ENCODE data around the gene ATP6V0D1. TPM values are rescaled to one million over a fixed set of nuclear protein-coding genes. Genes with fewer than 3 reads are reported as not detected.

The ATP6V0D1 gene
- total RNA-seq (10 to 100 TPM; 22.8 to 47.7 (median 32.3) TPM), polyA plus RNA-seq (10 to 100 TPM; 17.4 to 54.0 TPM)

- peak within 1 kb of the TSS; percentile 78 to 97 (median 88) for H3K4me3 ChIP-seq
- DNase-seq (peak; percentile 98 to 100 (median 100)), FAIRE-seq (no peak), ATAC-seq (peak; percentile 87 to 95 (median 92))
- TF ChIP-seq CTCF (IDR thresholded peaks at IDR 0.05) = peak; percentile 64 to 86 (median 84)
- peaks cover 0 to 8% (median 0%) of the 10 kb centered on the region in 3 donors for H3K36me3 ChIP-seq
- 0 to 1% methylated on average over 48 to 57 of the region's 57 CpGs for WGBS, 2 donors
- intact Hi-C loops (cut with DNase I) = no loop called here
- H3K27ac ChIP-seq = peak within 1 kb of the TSS; percentile 77 to 95 (median 91)
- no peaks in the 10 kb centered on the region for H3K9me3 ChIP-seq
- peaks cover 10 to 45% (median 17%) of the 10 kb centered on the region in 3 donors for H3K4me1 ChIP-seq
- no peaks in the 10 kb centered on the region for H3K27me3 ChIP-seq
Observed at GRCh38 chr16:67480833-67481560, at the start of gene ATP6V0D1. ATP6V0D1 (minus strand) TSS chr16:67481157; CDS start chr16:67481086, 71 bp downstream.

- Histone ChIP-seq H3K27ac (peak overlapping the region; percentile 70 to 87 (median 79)), H3K9me3 (no peaks in the 10 kb centered on the region), H3K36me3 (no peaks in the 10 kb centered on the region), H3K4me1 (peaks cover 0 to 18% (median 11%) of the 10 kb centered on the region in 3 donors), H3K4me3 (peak overlapping the region; percentile 66 to 93 (median 80)), H3K27me3 (no peaks in the 10 kb centered on the region)
- ATAC-seq = peak; percentile 64 to 80 (median 73)
- TF ChIP-seq CTCF (IDR thresholded peaks at IDR 0.05) = no peak
- FAIRE-seq = no peak
- intact Hi-C loops (cut with DNase I) = no loop called here
- WGBS, 2 donors = 2 to 4% methylated on average over 19 to 48 of the region's 48 CpGs
- DNase-seq = peak; percentile 71 to 89 (median 80)
Observed at GRCh38 chr16:67530013-67530939, 49.3 kb upstream of the ATP6V0D1 start.

- peak in 1 of 6 donors; percentile 80 for DNase-seq
- H3K4me1 ChIP-seq = peaks cover 0 to 18% (median 11%) of the 10 kb centered on the region in 3 donors
- no peaks in the 10 kb centered on the region for H3K9me3 ChIP-seq
- intact Hi-C loops (cut with DNase I) = loop anchor here in 2 of 3 donors (10.0 kb wide), 2 partner anchors 135 to 405 kb away; partner anchors contain the start of genes ACD (in 1 of the 2), C16orf86 (in 1 of the 2), CTRL (in 1 of the 2) and ENKD1 (in 1 of the 2)
- peak overlapping the region; percentile 66 to 93 (median 80) for H3K4me3 ChIP-seq
- no peak for TF ChIP-seq CTCF (IDR thresholded peaks at IDR 0.05)
- no peaks in the 10 kb centered on the region for H3K27me3 ChIP-seq
- ATAC-seq = peak; percentile 14 to 39 (median 28)
- no peaks in the 10 kb centered on the region for H3K36me3 ChIP-seq
- 3% methylated on average over 16 of the region's 16 CpGs for WGBS, 2 donors
- no peak for FAIRE-seq
- peak overlapping the region; percentile 70 to 87 (median 79) for H3K27ac ChIP-seq
Observed at GRCh38 chr16:67529582-67530012, 48.6 kb upstream of the ATP6V0D1 start.

GRCh38 chr16:67528870-67529581, 48.1 kb upstream of the ATP6V0D1 start:
- TF ChIP-seq CTCF (IDR thresholded peaks at IDR 0.05) = no peak
- WGBS, 2 donors = 0 to 1% methylated on average over 32 to 65 of the region's 65 CpGs
- H3K36me3 ChIP-seq = no peaks in the 10 kb centered on the region
- H3K4me1 ChIP-seq = peaks cover 0 to 18% (median 11%) of the 10 kb centered on the region in 3 donors
- H3K9me3 ChIP-seq = no peaks in the 10 kb centered on the region
- intact Hi-C loops (cut with DNase I) = loop anchor here in 2 of 3 donors (10.0 kb wide), 2 partner anchors 136 to 406 kb away; partner anchors contain the start of genes ACD (in 1 of the 2), C16orf86 (in 1 of the 2), CTRL (in 1 of the 2) and ENKD1 (in 1 of the 2)
- no peaks in the 10 kb centered on the region for H3K27me3 ChIP-seq
- FAIRE-seq (no peak), DNase-seq (peak in 5 of 6 donors; percentile 57 to 87 (median 72)), ATAC-seq (peak; percentile 31 to 59 (median 38))
- H3K27ac ChIP-seq = peak overlapping the region; percentile 70 to 87 (median 79)
- H3K4me3 ChIP-seq = peak overlapping the region; percentile 66 to 93 (median 80)

All from pancreas (tissue), 10 donors.